Prostate gland (tissue), 2 donors: ENCODE measurements around the gene PHLDA2.

Experiments
- CTCF ChIP-seq, 4 experiments: fragments of 200-600 bp in 2 of 4; fragments of 450-650 bp in 2 of 4; sonication (generic) in 2 of 4; IDR thresholded peaks; 1 replicate in 3 of 4; 2 replicates in 1 of 4; pipeline ENCODE4 v1.5.1; 2016 to 2019; ENCODE audit warnings: antibody characterized with exemption in 4 of 4, mild to moderate bottlenecking in 2 of 4, moderate library complexity in 2 of 4
- POLR2AphosphoS5 ChIP-seq: sonication (generic); formaldehyde crosslinking; IDR thresholded peaks from one replicate; pipeline ENCODE4 v1.6.1; 2017; ENCODE audit warnings: antibody characterized with exemption

GRCh38 chr11:2963761-2964160 is 34.5 kb upstream of the PHLDA2 start:
- no peak for TF ChIP-seq CTCF (IDR thresholded peaks at IDR 0.05)
- TF ChIP-seq POLR2AphosphoS5 = no peak
